ENCODE data around the gene PPFIA3. TPM values are rescaled to one million over a fixed set of nuclear protein-coding genes. Genes with fewer than 3 reads are reported as not detected.

Gene PPFIA3
- total and polyA plus RNA-seq, 2 of the 8 experiments (the other 6 are each of a cell fraction or from before 2014, with no cell fraction given): 15.9 to 25.3 TPM

DNA sequence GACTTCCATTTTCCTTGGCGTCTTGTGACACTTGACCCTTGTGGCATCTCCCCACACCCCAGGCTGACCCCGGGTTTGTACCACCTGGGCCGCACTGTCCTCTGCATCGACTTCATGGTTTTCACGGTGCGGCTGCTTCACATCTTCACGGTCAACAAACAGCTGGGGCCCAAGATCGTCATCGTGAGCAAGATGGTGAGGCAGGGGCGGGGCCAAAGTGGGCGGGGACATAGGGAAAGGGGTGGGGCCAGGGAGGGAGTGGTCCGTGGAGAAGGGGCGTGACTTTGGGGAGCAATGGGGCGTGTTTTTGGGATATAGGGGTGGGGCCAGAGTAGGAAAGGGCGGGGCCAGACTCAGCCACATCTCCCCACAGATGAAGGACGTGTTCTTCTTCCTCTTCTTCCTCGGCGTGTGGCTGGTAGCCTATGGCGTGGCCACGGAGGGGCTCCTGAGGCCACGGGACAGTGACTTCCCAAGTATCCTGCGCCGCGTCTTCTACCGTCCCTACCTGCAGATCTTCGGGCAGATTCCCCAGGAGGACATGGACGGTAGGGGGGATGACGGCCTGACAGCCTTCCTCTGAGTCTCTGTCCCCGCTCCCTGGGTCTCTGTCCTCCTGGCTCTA, 81.0 kb downstream of the PPFIA3 start:
- Histone ChIP-seq H3K36me3 (ENCODE audit: control insufficient read depth in 2 of 4, insufficient read depth in 4 of 4, low read length in 3 of 4) (peaks cover 0 to 4% (median 0%) of the 10 kb centered on the region in 4 experiments; a peak in 2 of 8 replicates), H2AK5ac (ENCODE audit: low read depth, low read length) (no peak overlapping the region), H3K4me2 (ENCODE audit: insufficient read depth in 1 of 2, low read depth in 2 of 2, low read length in 2 of 2) (no peak overlapping the region), H4K20me1 (replicated peaks in 1 of 2; ENCODE audit: control insufficient read depth in 1 of 2, insufficient read depth in 2 of 2, low read length in 2 of 2) (peaks cover 0 to 2% of the 10 kb centered on the region in 2 experiments), H3K4me1 (replicated peaks in 1 of 4; ENCODE audit: control insufficient read depth in 3 of 4, insufficient read depth in 4 of 4, low read length in 3 of 4) (no peaks in the 10 kb centered on the region), H3K14ac (ENCODE audit: insufficient read length) (no peak overlapping the region), H2AFZ (ENCODE audit: low read length) (no peak overlapping the region), H4K91ac (replicated peaks; ENCODE audit: insufficient read length, low read length) (no peak overlapping the region), H2BK15ac (ENCODE audit: low read length) (peak overlapping the region; percentile 46; the same call in 1 of the 2 replicates), H3K9me3 (ENCODE audit: insufficient read depth in 2 of 2, low read depth in 1 of 2, low read length in 1 of 2) (peaks cover 0 to 3% of the 10 kb centered on the region in 2 experiments; a peak in 1 of 4 replicates), H2BK120ac (replicated peaks; ENCODE audit: low read depth, low read length) (no peak overlapping the region), H3K9ac (replicated peaks in 1 of 4; ENCODE audit: extremely low read depth in 1 of 4, low read depth in 3 of 4, low read length in 3 of 4) (no peak overlapping the region), H3K79me1 (ENCODE audit: low read depth, low read length) (no peaks in the 10 kb centered on the region), H3K79me2 (ENCODE audit: control insufficient read depth in 1 of 2, insufficient read depth in 2 of 2, low read length in 2 of 2) (no peaks in the 10 kb centered on the region), H3K27ac (ENCODE audit: low read depth, low read length) (no peak overlapping the region), H3K4ac (replicated peaks; ENCODE audit: insufficient read length, low read depth, low read length) (no peak overlapping the region), H4K8ac (ENCODE audit: extremely low read depth, insufficient read depth, low read length) (no peak overlapping the region), H2BK12ac (ENCODE audit: low read depth, low read length) (no peak overlapping the region), H2BK5ac (ENCODE audit: low read depth, low read length) (no peak overlapping the region), H3K18ac (ENCODE audit: extremely low read depth, low read length) (no peak overlapping the region), H2BK20ac (ENCODE audit: low read length) (no peak overlapping the region), H4K5ac (ENCODE audit: insufficient read length, low read depth, low read length) (no peak overlapping the region), H3K27me3 (replicated peaks in 1 of 4; ENCODE audit: control insufficient read depth in 3 of 4, extremely low read depth in 1 of 4, insufficient read depth in 3 of 4, low read length in 3 of 4) (no peaks in the 10 kb centered on the region), H3K4me3 (ENCODE audit: extremely low read depth in 1 of 4, insufficient read depth in 2 of 4, low read depth in 3 of 4, low read length in 4 of 4) (no peak overlapping the region), H3K56ac (replicated peaks; ENCODE audit: insufficient read length, low read depth, low read length) (no peak overlapping the region), H3K23me2 (ENCODE audit: low read depth, low read length) (no peaks in the 10 kb centered on the region), H3K23ac (ENCODE audit: insufficient read length) (no peak overlapping the region)
- FAIRE-seq (no peak), DNase-seq (ENCODE audit: low read depth in 1 of 2, low spot score in 2 of 2) (no peak)
- WGBS, 2 experiments (ENCODE audit: extremely low coverage in 1 of 2, insufficient coverage in 1 of 2, insufficient read length in 1 of 2, insufficient replicate concordance in 2 of 2, low coverage in 1 of 2, low lambda C conversion rate in 2 of 2, missing lambda C conversion rate in 1 of 2): 92% methylated on average over 17 of the region's 29 CpGs; no CpG with 5 or more reads in 1 of the 2 experiments
- ChIA-PET POLR2A (ENCODE audit: partially characterized antibody) (interaction anchor here (0.7 to 1.8 kb wide), 4 partner anchors 13 to 73 kb away, joined by 3 to 10 read pairs (median 5); no protein-coding TSS in a partner anchor), CTCF (ENCODE audit: partially characterized antibody) (interaction anchor here (0.7 to 4.8 kb wide), 10 partner anchors 8 to 101 kb away, joined by 4 to 66 read pairs (median 12); partner anchors contain the start of gene LIN7B)
- TF ChIP-seq ASH2L (IDR thresholded peaks at IDR 0.05; ENCODE audit: low read length): no peak
- TF ChIP-seq JUN (IDR thresholded peaks at IDR 0.05; ENCODE audit: low read depth, low read length): no peak
- no peak for TF ChIP-seq KDM5A (IDR thresholded peaks at IDR 0.05; ENCODE audit: low read length)
- TF ChIP-seq KDM1A (IDR thresholded peaks at IDR 0.05; ENCODE audit: borderline replicate concordance, low read length): no peak
- TF ChIP-seq POLR2A (IDR thresholded peaks at IDR 0.05; ENCODE audit: control extremely low read depth in 1 of 2, low read depth in 2 of 2, low read length in 2 of 2): no peak
- TF ChIP-seq SUZ12 (IDR thresholded peaks at IDR 0.05; ENCODE audit: low read length): no peak
- TF ChIP-seq BRCA1 (IDR thresholded peaks at IDR 0.05; ENCODE audit: low read depth, low read length): no peak
- no peak for TF ChIP-seq CBX8 (IDR thresholded peaks at IDR 0.05; ENCODE audit: borderline replicate concordance, low read depth, low read length)
- no peak for TF ChIP-seq ZNF274 (IDR thresholded peaks at IDR 0.05; ENCODE audit: borderline replicate concordance, extremely low read depth, low read length)

All from H1 (cell line).